Measurements from ENCODE around the gene COLEC12.

- TF ChIP-seq MAX (IDR thresholded peaks at IDR 0.05) (no peak), RAD21 (IDR thresholded peaks at IDR 0.05; ENCODE audit: low read depth) (no peak)
Measured at GRCh38 chr18:297936-298335, 202.6 kb downstream of the COLEC12 start.
